ENCODE data around the gene POP7. TPM values are rescaled to one million over a fixed set of nuclear protein-coding genes. Genes with fewer than 3 reads are reported as not detected.

The POP7 gene
- total RNA-seq, 1 donor from 2014 or later: 67.9 TPM

DNA sequence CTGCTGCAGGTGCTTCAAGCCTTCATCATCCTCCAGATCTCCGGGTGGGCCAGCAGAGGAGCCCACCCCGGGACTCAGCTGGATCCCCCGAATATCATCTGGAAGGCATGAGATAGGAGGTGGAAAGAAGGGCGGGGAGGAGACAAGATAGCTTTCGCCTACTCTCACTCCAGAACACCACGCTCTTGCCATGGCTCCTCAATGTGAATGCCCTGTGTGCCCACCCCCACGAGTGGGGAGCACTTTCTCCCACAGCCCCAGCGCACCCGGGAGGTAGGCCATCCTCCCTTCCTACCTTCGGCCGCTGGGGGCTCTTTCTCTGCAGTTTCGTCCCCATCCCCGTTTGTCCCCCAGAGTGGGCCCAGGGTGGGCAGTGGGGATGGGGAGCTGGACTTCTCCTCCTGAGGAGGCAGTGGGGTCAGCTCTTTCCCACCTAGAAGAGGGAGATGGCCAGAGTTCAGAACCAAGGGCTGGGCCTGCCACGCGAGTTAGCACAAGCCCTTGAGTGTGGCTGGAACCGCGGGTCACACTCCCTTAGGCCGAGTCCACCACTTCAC, 20.8 kb upstream of the POP7 start:
- TF ChIP-seq CTCF (conservative IDR thresholded peaks at IDR 0.05): no peak
- no peak overlapping the region for H3K4me3 Mint-ChIP-seq
- H3K9me3 Mint-ChIP-seq: no peaks in the 10 kb centered on the region
- no peak for DNase-seq (ENCODE audit: low read depth, low spot score)
- H3K36me3 Mint-ChIP-seq (ENCODE audit: low read depth): peaks cover 2% of the 10 kb centered on the region
- no peak overlapping the region for H3K27ac Mint-ChIP-seq (ENCODE audit: unreplicated experiment)
- peaks cover 3% of the 10 kb centered on the region for H3K4me1 Mint-ChIP-seq
- H3K27me3 Mint-ChIP-seq (ENCODE audit: low read depth): no peaks in the 10 kb centered on the region

DNA sequence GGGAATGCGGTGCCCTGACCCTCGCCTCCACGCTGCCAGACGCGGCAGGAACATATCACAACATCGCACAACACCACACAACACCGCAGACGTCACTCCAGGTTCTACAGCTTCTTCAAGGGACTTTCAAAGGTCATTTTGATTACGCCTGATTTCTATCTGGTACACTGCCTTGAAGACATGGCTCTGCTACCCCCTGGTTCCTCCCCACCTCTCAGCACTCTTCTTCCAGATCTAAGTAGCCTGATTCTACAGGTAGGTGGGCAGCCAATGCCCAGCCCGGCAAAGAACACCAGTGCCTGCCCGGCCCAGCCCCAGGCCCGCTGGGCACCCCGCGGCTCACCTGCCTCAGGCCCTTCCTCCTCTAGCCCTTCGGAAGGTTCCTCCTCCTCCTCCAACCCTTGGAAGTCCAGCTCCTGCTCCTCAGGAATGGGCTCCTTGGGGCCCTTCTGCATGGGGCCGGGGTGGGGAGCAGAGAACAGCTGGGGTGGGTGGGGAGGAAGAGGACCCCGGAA, 20.2 kb upstream of the POP7 start:
- no peak for TF ChIP-seq CTCF (conservative IDR thresholded peaks at IDR 0.05)
- DNase-seq (ENCODE audit: low read depth, low spot score): no peak
- Mint-ChIP-seq H3K27me3 (ENCODE audit: low read depth) (no peaks in the 10 kb centered on the region), H3K27ac (ENCODE audit: unreplicated experiment) (no peak overlapping the region), H3K36me3 (ENCODE audit: low read depth) (no peaks in the 10 kb centered on the region), H3K4me3 (no peak overlapping the region), H3K4me1 (no peaks in the 10 kb centered on the region), H3K9me3 (no peaks in the 10 kb centered on the region)

DNA sequence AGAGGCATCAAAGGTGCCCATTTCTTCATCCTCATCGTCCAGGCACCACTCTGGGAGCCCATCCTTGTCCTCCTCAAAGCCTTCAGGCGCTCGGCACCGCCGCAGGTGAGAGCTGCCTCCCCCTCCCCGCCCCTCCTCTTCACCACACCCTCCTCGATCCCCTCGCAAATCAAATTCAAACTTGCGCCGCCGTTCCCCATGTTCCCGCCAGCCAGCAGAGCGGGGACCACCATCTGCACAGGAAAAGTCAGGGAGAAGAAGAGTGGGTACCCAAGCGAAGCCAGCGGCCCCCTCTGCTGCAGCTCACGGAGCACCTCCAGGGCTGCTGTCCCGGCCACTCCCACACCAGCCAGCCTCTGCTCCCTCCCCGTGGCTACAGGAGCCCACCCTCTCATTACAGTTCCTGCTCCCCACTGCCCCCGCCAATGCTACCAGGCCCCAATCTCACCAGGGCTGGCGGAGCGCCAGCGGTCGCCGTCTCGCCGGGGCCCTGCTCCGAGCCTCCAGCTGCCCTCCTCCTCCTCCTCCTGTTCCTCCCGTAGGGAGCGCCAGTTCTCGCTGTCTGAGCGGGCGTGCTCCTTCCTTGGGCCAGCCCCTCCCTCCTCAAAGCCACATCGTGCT, 19.6 kb upstream of the POP7 start:
- Mint-ChIP-seq H3K27ac (ENCODE audit: unreplicated experiment) (no peak overlapping the region), H3K4me3 (no peak overlapping the region), H3K36me3 (ENCODE audit: low read depth) (no peaks in the 10 kb centered on the region), H3K4me1 (no peaks in the 10 kb centered on the region), H3K27me3 (ENCODE audit: low read depth) (no peaks in the 10 kb centered on the region), H3K9me3 (no peaks in the 10 kb centered on the region)
- no peak for DNase-seq (ENCODE audit: low read depth, low spot score)
- TF ChIP-seq CTCF (conservative IDR thresholded peaks at IDR 0.05): no peak

- no peak overlapping the region for H3K4me3 Mint-ChIP-seq
- DNase-seq (ENCODE audit: low read depth, low spot score): no peak
- H3K27ac Mint-ChIP-seq (ENCODE audit: unreplicated experiment): no peak overlapping the region
- no peak for TF ChIP-seq CTCF (conservative IDR thresholded peaks at IDR 0.05)
- H3K36me3 Mint-ChIP-seq (ENCODE audit: low read depth): no peaks in the 10 kb centered on the region
- H3K27me3 Mint-ChIP-seq (ENCODE audit: low read depth): no peaks in the 10 kb centered on the region
- H3K4me1 Mint-ChIP-seq: peaks cover 4% of the 10 kb centered on the region
- no peaks in the 10 kb centered on the region for H3K9me3 Mint-ChIP-seq
These were observed 19.1 kb upstream of the POP7 start for GRCh38 chr7:100686822-100687211.

DNA sequence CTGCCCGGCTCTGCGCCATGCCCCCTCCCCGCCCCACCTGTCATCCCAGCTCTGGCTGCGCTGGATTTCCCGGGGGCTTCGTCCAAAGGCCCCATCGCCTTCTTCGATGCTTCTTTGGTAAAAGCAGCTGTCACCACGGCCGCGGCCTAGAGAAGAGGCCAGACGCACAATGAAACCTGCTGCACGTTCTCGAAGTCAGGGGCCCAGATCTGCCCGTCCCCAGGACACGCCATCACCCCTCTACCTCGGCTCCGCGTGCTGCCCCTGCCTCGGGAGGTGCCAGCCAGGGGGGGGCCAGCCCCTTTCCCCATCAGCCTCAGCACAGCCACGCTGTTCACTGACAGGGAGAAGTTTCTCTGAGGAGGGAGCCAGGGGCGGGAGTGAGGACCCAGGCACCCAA, 18.7 kb upstream of the POP7 start:
- DNase-seq (ENCODE audit: low read depth, low spot score): no peak
- no peaks in the 10 kb centered on the region for H3K27me3 Mint-ChIP-seq (ENCODE audit: low read depth)
- no peak overlapping the region for H3K27ac Mint-ChIP-seq (ENCODE audit: unreplicated experiment)
- H3K36me3 Mint-ChIP-seq (ENCODE audit: low read depth): no peaks in the 10 kb centered on the region
- no peak for TF ChIP-seq CTCF (conservative IDR thresholded peaks at IDR 0.05)
- peaks cover 9% of the 10 kb centered on the region for H3K4me1 Mint-ChIP-seq
- H3K9me3 Mint-ChIP-seq: no peaks in the 10 kb centered on the region
- H3K4me3 Mint-ChIP-seq: no peak overlapping the region

Data from neural crest cell (in vitro differentiated cells).